A549 (cell line): Measurements from ENCODE around the gene UBAC1. TPM values are rescaled to one million over a fixed set of nuclear protein-coding genes. Genes with fewer than 3 reads are reported as not detected.

Source experiments
- ATAC-seq, 2 experiments: fragments of 200-7000 bp in 1 of 2; fragments of >200 bp in 1 of 2; cut with Nextera tagmentation in 1 of 2; cut with Tn5 transposase in 1 of 2; 3 replicates each; pipeline versions ENCODE4 v1.8.0 to v1.9.1; 2018 to 2020; ENCODE audit warnings: mild to moderate bottlenecking in 1 of 2, moderate library complexity in 1 of 2
- CTCF ChIA-PET: fragments of 300-600 bp; sonication (Branson Sonifier 250); formaldehyde crosslinking; extraction: SDS; loops from one replicate; lab custom pipeline; 2021; ENCODE audit warnings: antibody characterized with exemption, inconsistent platforms; lab: Yijun Ruan, JAX
- POLR2A ChIA-PET: fragments of 350-600 bp; formaldehyde crosslinking; extraction: SDS; loops from one replicate; lab custom pipeline; 2021; ENCODE audit warnings: antibody characterized with exemption, inconsistent platforms; lab: Yijun Ruan, JAX
- DNase-seq, 2 experiments: peaks; one replicate each; pipeline versions ENCODE4 v3.0.0 to v3.0.0-alpha.2; 2011 to 2016; ENCODE audit warnings: low read depth in 1 of 2, low spot score in 1 of 2
- FAIRE-seq: peaks from 2 replicates; lab custom pipeline; 2011; peaks lifted over from hg19 to GRCh38; lab: Jason Lieb, UNC
- H3K27ac ChIP-seq, 2 experiments: fragments of >200 bp; sonication (Bioruptor Twin); formaldehyde crosslinking; 3 replicates each; pipeline ENCODE4 v1.5.1; 2016 to 2017
- H3K4me1 ChIP-seq: fragments of >200 bp; sonication (Bioruptor Twin); formaldehyde crosslinking; 3 replicates; pipeline ENCODE4 v1.6.1; 2016
- H3K4me2 ChIP-seq: fragments of >200 bp; sonication (Bioruptor Twin); formaldehyde crosslinking; 3 replicates; pipeline ENCODE4 v1.6.1; 2016
- H3K4me3 ChIP-seq: fragments of >200 bp; sonication (Bioruptor Twin); formaldehyde crosslinking; 3 replicates; pipeline ENCODE4 v1.5.1; 2016
- H3K9me3 ChIP-seq: fragments of >200 bp; sonication (Bioruptor Twin); formaldehyde crosslinking; 3 replicates; pipeline ENCODE4 v1.6.1; 2016
- BHLHE40 ChIP-seq: IDR thresholded peaks from 2 replicates; pipeline ENCODE4 v1.6.1; 2012; ENCODE audit warnings: low read depth, low read length, inconsistent platforms
- CBX2 ChIP-seq: fragments of 200-600 bp; sonication (generic); IDR thresholded peaks from 2 replicates; pipeline ENCODE4 v1.6.1; 2016; ENCODE audit warnings: low read depth, mild to moderate bottlenecking, borderline replicate concordance
- FOSB ChIP-seq: fragments of 250-450 bp; sonication (Bioruptor Pico); IDR thresholded peaks from 2 replicates; pipeline ENCODE4 v1.5.0; 2020; ENCODE audit warnings: mild to moderate bottlenecking, moderate library complexity
- FOSL2 ChIP-seq, 2 experiments: fragments of 450-650 bp in 1 of 2; fragments of >200 bp in 1 of 2; sonication (Bioruptor Twin) in 1 of 2; formaldehyde crosslinking; IDR thresholded peaks; 2 replicates each; pipeline versions ENCODE4 v1.5.0 to v1.6.1; 2016 to 2020; ENCODE audit warnings: mild to moderate bottlenecking in 1 of 2, moderate library complexity in 1 of 2
- HEYL ChIP-seq: fragments of 250-450 bp; sonication (Bioruptor Pico); IDR thresholded peaks from 2 replicates; pipeline ENCODE4 v1.8.0; 2021; ENCODE audit warnings: mild to moderate bottlenecking, moderate library complexity
- HOXA7 ChIP-seq: fragments of 250-450 bp; sonication (Bioruptor Pico); IDR thresholded peaks from 2 replicates; pipeline ENCODE4 v1.5.0; 2020; ENCODE audit warnings: mild to moderate bottlenecking, moderate library complexity
- JUN ChIP-seq, 2 experiments: fragments of >200 bp; sonication (Bioruptor Twin); formaldehyde crosslinking; IDR thresholded peaks; 2 replicates in 1 of 2; 3 replicates in 1 of 2; pipeline ENCODE4 v1.6.1; 2016 to 2017
- KDM5A ChIP-seq: fragments of 200-600 bp; sonication (generic); IDR thresholded peaks from 2 replicates; pipeline ENCODE4 v1.6.1; 2016; ENCODE audit warnings: antibody characterized with exemption, mild to moderate bottlenecking
- MYC ChIP-seq: IDR thresholded peaks from 2 replicates; pipeline ENCODE4 v1.6.1; 2012; ENCODE audit warnings: mild to moderate bottlenecking, inconsistent platforms, low read length, improper control_type of control experiment, borderline replicate concordance
- PHF8 ChIP-seq: fragments of 200-600 bp; sonication (generic); IDR thresholded peaks from 2 replicates; pipeline ENCODE4 v1.6.1; 2016; ENCODE audit warnings: low read depth, mild to moderate bottlenecking, antibody characterized with exemption, moderate library complexity, borderline replicate concordance
- POLR2A ChIP-seq: IDR thresholded peaks from 2 replicates; pipeline ENCODE4 v1.6.1; 2012; ENCODE audit warnings: mild to moderate bottlenecking, low read length
- SREBF2 ChIP-seq: fragments of 450-650 bp; IDR thresholded peaks from 2 replicates; pipeline ENCODE4 v1.6.1; 2014; ENCODE audit warnings: mild to moderate bottlenecking, moderate library complexity
- TP53 ChIP-seq: fragments of 250-450 bp; sonication (Bioruptor Pico); IDR thresholded peaks from 2 replicates; pipeline ENCODE4 v1.5.0; 2021; ENCODE audit warnings: mild to moderate bottlenecking, moderate library complexity
- ZC3H11A ChIP-seq: fragments of 450-650 bp; IDR thresholded peaks from 2 replicates; pipeline ENCODE4 v1.6.1; 2014; ENCODE audit warnings: antibody characterized with exemption, mild to moderate bottlenecking
- WGBS: methylation state at CpG from one replicate; pipeline ENCODE4 v1.1.6; 2017; ENCODE audit errors: missing lambda C conversion rate; 5-methylcytosine and 5-hydroxymethylcytosine counted together
- polyA plus RNA-seq, 4 experiments: library from polyadenylated mRNA; depleted of rRNA in 3 of 4; stranded (reverse); fragments of >200 nt; fragmentation: RNase III in 1 of 4; extraction: RNeasy Plus Mini Kit Qiagen cat#74134 plus additional on column Dnase treatment in 1 of 4; gene quantifications; 2 replicates in 3 of 4; 3 replicates in 1 of 4; pipeline ENCODE4 v1.2.3, GENCODE V29; 2011 to 2017
- TF ChIP-seq, protein P1 (sequence below): IDR thresholded peaks from 2 replicates; pipeline ENCODE4 v1.6.1; 2012
- TF ChIP-seq, protein P2 (sequence below): IDR thresholded peaks from 2 replicates; pipeline ENCODE4 v1.6.1; 2012
- TF ChIP-seq, protein P3 (sequence below): fragments of >200 bp; sonication (Bioruptor Twin); formaldehyde crosslinking; IDR thresholded peaks from 3 replicates; pipeline ENCODE4 v1.5.1; 2016
- TF ChIP-seq, protein P4 (sequence below): fragments of 200-600 bp; sonication (generic); IDR thresholded peaks from 2 replicates; pipeline ENCODE4 v1.6.1; 2016; ENCODE audit warnings: antibody characterized with exemption, mild to moderate bottlenecking, moderate library complexity
- TF ChIP-seq, protein P5 (sequence below): fragments of >200 bp; sonication (Bioruptor Twin); formaldehyde crosslinking; IDR thresholded peaks from 2 replicates; pipeline ENCODE4 v1.6.1; 2016

UBAC1 gene
- polyA plus RNA-seq, 2 of the 4 experiments (the other 2 are of a cell fraction), result 30.8 to 37.6 TPM

DNA sequence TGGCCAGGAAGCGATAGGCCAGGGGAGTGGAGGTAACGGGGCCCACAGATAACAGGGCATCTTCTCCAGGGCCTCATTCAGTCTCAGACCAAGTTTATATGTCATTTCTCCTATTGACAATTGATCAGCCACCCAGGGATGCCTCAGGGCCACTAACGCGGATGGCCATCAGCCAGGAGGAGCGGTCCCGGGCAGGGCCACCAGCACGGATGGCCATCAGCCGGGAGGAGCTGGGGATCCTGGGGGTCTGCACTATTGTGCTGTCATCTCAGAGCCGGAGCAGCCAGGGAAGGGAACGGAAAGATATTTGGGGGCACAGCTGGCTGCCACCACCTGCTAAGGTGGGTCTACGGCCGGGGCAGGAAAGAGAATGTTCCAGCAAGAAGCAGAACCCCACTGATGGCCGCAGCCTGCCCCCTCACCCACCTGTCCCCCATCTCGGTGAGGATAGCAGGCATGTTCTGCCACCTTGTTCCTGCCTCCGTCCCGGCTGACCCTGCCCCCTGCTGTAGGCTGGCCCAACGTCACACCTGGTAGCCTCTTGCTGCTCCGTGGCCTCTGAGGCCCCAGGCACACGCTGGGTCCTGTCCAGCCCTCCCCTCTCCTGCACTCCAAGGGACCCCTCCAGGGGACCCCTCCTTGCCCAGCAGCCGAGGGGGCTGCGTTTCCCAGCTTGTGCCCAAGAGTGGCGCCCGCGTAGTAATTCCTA, 21.5 kb upstream of the UBAC1 start:
- CTCF ChIA-PET, result interaction anchor here (0.6 to 2.3 kb wide), 3 partner anchors 15 to 140 kb away, joined by 3 to 16 read pairs (median 3); no protein-coding TSS in a partner anchor
- FAIRE-seq, result no peak
- H3K4me3 ChIP-seq, result no peak overlapping the region
- no peaks in the 10 kb centered on the region for H3K9me3 ChIP-seq
- DNase-seq, result no peak
- H3K27ac ChIP-seq, result no peak overlapping the region
- ATAC-seq, result 0 out of 6 replicates have a peak, but pooled peaks of 1 of the 2 experiments have one; percentile 7
- POLR2A ChIA-PET, result no interaction called here
- H3K4me1 ChIP-seq, result 0 out of 3 replicates have a peak, but pooled peaks cover 3% of the 10 kb centered on the region
- WGBS, result 65% methylated on average over 24 of the region's 24 CpGs
- no peak overlapping the region for H3K4me2 ChIP-seq
- TF ChIP-seq, protein P1, sequence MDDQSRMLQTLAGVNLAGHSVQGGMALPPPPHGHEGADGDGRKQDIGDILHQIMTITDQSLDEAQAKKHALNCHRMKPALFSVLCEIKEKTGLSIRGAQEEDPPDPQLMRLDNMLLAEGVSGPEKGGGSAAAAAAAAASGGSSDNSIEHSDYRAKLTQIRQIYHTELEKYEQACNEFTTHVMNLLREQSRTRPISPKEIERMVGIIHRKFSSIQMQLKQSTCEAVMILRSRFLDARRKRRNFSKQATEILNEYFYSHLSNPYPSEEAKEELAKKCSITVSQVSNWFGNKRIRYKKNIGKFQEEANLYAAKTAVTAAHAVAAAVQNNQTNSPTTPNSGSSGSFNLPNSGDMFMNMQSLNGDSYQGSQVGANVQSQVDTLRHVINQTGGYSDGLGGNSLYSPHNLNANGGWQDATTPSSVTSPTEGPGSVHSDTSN, result no peak
- TF ChIP-seq HOXA7 (CRISPR knock-in tag) (no peak), MYC (no peak), CBX2 (no peak), ZC3H11A (no peak), PHF8 (no peak)

DNA sequence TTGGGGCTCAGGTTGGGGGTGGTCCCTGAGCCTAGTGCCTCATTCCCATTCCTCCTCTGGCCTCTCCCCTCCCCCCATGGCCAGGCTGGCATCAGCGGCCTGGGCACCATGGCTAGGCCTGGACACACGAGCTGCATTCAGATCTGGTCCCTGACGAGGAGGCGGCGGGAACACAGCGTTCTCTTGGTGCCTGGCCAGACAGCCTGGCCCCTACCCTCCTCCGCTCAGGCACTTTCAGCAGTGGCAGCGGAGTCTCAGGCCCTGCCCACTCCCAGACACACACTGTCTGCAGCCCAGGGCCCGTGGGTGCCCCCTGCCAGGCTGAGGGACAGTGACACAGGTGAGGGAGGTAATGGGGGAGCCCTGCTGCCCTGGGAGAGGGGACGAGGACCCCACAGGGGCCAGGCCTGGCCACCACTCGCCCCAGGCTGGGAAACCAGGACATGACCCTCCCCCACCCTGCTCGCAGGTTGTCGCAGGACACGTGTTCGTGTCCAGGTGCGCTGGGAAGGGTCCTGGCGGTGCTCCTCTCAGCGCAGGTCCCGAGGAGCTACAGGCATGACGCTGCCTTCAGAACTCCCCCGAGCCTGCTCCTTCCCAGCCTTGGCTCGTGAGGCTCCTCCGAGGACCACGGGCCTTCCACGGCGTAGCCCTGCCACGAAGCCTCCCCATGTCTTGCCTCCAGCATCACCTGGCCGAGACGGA, 19.9 kb upstream of the UBAC1 start:
- no peak for ATAC-seq
- Histone ChIP-seq H3K4me2 (no peak overlapping the region), H3K9me3 (no peaks in the 10 kb centered on the region), H3K27ac (no peak overlapping the region; a peak in 1 of 6 replicates), H3K4me1 (0 out of 3 replicates have a peak, but pooled peaks cover 3% of the 10 kb centered on the region), H3K4me3 (no peak overlapping the region)
- no peak for TF ChIP-seq TP53 (CRISPR knock-in tag)
- FAIRE-seq, result no peak
- no peak for DNase-seq
- ChIA-PET POLR2A (no interaction called here), CTCF (interaction anchor here (0.7 to 3.3 kb wide), 3 partner anchors 11 to 142 kb away, joined by 3 to 20 read pairs (median 3); no protein-coding TSS in a partner anchor)
- 78% methylated on average over 29 of the region's 29 CpGs for WGBS

DNA sequence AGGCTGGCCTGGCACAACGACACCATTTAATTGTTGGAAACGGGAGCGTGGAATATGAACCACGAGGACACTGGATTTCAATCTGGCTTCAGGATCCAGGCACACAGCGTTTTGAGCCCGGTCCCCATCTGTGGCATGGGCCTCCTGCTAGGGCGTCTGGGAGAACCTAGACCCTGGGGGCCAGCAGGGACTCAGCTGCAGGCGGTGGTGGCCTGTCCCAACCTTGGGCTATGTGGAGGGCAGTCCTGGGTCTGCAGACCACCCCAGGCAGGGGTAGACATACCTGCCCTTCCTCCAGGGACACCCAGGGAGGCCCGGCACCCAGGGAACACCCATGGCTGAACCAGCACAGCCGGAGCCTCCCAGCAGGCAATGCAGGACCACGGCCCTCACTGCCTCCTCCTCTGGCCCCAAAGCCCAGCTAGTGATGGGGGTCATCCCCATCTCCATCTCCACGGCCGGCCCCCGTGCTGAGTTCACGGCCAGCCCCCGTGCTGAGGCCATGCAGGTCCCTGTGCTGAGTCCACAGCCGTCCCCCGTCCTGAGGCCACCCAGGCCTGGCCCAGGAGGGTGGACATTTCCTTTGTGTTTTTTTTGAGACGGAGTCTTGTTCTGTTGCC, 18.5 kb upstream of the UBAC1 start:
- ChIA-PET POLR2A (no interaction called here), CTCF (interaction anchor here (0.7 to 3.3 kb wide), 3 partner anchors 12 to 143 kb away, joined by 3 to 20 read pairs (median 3); no protein-coding TSS in a partner anchor)
- 70% methylated on average over 15 of the region's 19 CpGs for WGBS
- peak in 1 of 2 experiments; percentile 36; a peak in 4 of 6 replicates for ATAC-seq
- H3K4me3 ChIP-seq, result no peak overlapping the region
- H3K4me1 ChIP-seq, result 0 out of 3 replicates have a peak, but pooled peaks cover 3% of the 10 kb centered on the region
- TF ChIP-seq POLR2A (no peak), JUN (IDR thresholded peaks at IDR 0.05) (no peak), SREBF2 (no peak), ZC3H11A (no peak), HOXA7 (CRISPR knock-in tag) (no peak), HEYL (CRISPR knock-in tag) (no peak), BHLHE40 (no peak), FOSB (CRISPR knock-in tag) (no peak), KDM5A (no peak), FOSL2 (IDR thresholded peaks at IDR 0.05) (no peak), FOSL2 (CRISPR knock-in tag; IDR thresholded peaks at IDR 0.05) (no peak)
- TF ChIP-seq, protein P2, sequence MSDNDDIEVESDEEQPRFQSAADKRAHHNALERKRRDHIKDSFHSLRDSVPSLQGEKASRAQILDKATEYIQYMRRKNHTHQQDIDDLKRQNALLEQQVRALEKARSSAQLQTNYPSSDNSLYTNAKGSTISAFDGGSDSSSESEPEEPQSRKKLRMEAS, result no peak
- TF ChIP-seq, protein P3, sequence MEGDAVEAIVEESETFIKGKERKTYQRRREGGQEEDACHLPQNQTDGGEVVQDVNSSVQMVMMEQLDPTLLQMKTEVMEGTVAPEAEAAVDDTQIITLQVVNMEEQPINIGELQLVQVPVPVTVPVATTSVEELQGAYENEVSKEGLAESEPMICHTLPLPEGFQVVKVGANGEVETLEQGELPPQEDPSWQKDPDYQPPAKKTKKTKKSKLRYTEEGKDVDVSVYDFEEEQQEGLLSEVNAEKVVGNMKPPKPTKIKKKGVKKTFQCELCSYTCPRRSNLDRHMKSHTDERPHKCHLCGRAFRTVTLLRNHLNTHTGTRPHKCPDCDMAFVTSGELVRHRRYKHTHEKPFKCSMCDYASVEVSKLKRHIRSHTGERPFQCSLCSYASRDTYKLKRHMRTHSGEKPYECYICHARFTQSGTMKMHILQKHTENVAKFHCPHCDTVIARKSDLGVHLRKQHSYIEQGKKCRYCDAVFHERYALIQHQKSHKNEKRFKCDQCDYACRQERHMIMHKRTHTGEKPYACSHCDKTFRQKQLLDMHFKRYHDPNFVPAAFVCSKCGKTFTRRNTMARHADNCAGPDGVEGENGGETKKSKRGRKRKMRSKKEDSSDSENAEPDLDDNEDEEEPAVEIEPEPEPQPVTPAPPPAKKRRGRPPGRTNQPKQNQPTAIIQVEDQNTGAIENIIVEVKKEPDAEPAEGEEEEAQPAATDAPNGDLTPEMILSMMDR, result no peak
- TF ChIP-seq, protein P4, sequence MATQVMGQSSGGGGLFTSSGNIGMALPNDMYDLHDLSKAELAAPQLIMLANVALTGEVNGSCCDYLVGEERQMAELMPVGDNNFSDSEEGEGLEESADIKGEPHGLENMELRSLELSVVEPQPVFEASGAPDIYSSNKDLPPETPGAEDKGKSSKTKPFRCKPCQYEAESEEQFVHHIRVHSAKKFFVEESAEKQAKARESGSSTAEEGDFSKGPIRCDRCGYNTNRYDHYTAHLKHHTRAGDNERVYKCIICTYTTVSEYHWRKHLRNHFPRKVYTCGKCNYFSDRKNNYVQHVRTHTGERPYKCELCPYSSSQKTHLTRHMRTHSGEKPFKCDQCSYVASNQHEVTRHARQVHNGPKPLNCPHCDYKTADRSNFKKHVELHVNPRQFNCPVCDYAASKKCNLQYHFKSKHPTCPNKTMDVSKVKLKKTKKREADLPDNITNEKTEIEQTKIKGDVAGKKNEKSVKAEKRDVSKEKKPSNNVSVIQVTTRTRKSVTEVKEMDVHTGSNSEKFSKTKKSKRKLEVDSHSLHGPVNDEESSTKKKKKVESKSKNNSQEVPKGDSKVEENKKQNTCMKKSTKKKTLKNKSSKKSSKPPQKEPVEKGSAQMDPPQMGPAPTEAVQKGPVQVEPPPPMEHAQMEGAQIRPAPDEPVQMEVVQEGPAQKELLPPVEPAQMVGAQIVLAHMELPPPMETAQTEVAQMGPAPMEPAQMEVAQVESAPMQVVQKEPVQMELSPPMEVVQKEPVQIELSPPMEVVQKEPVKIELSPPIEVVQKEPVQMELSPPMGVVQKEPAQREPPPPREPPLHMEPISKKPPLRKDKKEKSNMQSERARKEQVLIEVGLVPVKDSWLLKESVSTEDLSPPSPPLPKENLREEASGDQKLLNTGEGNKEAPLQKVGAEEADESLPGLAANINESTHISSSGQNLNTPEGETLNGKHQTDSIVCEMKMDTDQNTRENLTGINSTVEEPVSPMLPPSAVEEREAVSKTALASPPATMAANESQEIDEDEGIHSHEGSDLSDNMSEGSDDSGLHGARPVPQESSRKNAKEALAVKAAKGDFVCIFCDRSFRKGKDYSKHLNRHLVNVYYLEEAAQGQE, result no peak
- TF ChIP-seq, protein P5, sequence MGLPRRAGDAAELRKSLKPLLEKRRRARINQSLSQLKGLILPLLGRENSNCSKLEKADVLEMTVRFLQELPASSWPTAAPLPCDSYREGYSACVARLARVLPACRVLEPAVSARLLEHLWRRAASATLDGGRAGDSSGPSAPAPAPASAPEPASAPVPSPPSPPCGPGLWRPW, result no peak
- no peak overlapping the region for H3K27ac ChIP-seq
- DNase-seq, result no peak
- no peak overlapping the region for H3K4me2 ChIP-seq
- FAIRE-seq, result no peak
- H3K9me3 ChIP-seq, result no peaks in the 10 kb centered on the region
